NB4 (cell line): Measurements from ENCODE around the gene TBC1D3I.
A peak's percentile ranks its signal among the peaks of the same experiment; 100 is the strongest.
"Not testable (repeated sequence)": the region's sequence is repeated elsewhere in the genome, so short reads cannot be mapped to it uniquely, and the experiment has no call there.

Source experiments
- DNase-seq: peaks from one replicate; pipeline ENCODE4 v3.0.0; 2010; ENCODE audit warnings: low read depth
- H3K4me3 ChIP-seq: one replicate; pipeline ENCODE4 v1.5.1; 2011; ENCODE audit warnings: mild to moderate bottlenecking, low read depth, low read length, moderate library complexity
- MYC ChIP-seq: IDR thresholded peaks from 2 replicates; pipeline ENCODE4 v1.6.1; 2011; ENCODE audit warnings: low read depth, low read length
- POLR2A ChIP-seq: IDR thresholded peaks from 2 replicates; pipeline ENCODE4 v1.6.1; 2011; ENCODE audit warnings: mild to moderate bottlenecking; ENCODE audit not compliant: insufficient read length; ENCODE audit errors: extremely low read depth
- TF ChIP-seq, protein P1 (sequence below): IDR thresholded peaks from 2 replicates; pipeline ENCODE4 v1.6.1; 2011; ENCODE audit warnings: low read depth, low read length
- TF ChIP-seq, protein P2 (sequence below): IDR thresholded peaks from one replicate; pipeline ENCODE4 v1.5.1; 2012; ENCODE audit warnings: low read depth, low read length

Gene TBC1D3I

DNA sequence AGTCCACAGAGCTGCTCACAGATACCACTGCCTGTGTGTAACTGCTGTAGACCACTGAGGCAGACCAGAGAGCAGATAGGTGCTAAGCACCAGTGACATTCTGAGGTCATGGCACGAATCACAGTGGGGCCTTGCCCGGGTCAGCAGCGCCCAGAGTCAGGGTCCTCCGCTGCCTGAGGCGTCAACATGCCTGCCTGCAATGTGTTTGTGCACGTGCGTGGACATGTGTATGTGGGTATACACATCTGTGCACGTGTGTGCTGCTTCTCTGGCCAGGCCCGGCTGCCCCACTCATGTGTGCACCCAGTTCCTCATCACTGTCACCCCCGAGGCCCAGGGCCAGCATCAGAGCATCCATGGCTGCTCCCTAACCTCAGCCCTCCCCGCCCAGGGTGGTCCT is at the start of gene TBC1D3I:
TBC1D3I (minus strand) TSS at position 101 of the 400 bp plus-strand sequence. CDS start 1,585 bp downstream, outside the sequence.
- not testable (repeated sequence) for H3K4me3 ChIP-seq, DNase-seq

DNA sequence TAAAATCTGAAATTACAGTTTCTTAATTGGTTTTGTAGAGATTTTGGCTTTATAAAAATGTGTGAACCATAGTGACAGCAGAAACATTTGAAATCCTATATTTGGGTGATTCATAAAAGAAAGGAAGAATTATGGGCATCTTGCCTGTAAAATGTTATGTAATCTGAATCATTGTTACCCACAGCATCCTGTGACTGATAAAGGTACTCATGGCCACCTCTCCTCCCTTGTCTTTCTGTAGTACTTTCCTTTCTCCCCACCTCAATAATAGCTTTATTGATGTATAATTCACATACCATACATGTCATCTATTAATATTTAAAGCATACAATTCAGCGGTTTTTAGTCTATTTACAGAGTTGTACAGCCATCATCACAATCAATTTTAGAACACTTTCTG is 30.8 kb upstream of the TBC1D3I start:
- not testable (repeated sequence) for H3K4me3 ChIP-seq

DNA sequence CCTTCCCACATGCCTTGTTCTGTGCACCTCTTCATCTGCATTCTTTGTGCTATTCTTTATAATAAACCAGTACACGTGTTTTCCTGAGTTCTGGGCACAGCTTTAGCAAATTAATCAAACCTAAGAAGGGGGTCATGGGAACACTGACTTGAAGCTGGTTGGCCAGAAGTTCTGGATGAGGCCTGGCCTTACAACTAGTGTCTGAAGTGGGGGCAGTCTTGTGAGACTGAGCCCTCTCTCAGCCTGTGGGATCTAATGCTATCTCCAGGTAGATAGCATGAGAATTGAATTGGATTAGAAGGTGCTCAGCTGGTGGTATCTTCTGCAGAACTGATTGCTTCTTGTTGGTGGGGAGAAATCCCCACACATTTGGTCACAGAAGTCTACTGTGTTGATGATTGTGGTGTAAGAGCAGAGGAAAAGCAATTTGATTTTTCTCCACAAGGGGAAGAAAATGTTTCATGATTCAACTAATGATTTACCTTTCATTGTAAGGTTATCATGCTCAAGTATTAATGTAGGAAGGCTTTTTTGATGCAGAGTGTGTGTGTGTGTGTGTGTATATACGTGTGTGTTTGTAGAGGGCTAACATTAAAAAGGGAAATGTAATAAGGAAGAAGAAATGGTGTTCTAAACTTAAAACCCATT is 25.7 kb upstream of the TBC1D3I start:
- DNase-seq, H3K4me3 ChIP-seq: not testable (repeated sequence)

More for the DNA sequence above, 30.8 kb upstream of the TBC1D3I start:
- DNase-seq, result not testable (repeated sequence)

DNA sequence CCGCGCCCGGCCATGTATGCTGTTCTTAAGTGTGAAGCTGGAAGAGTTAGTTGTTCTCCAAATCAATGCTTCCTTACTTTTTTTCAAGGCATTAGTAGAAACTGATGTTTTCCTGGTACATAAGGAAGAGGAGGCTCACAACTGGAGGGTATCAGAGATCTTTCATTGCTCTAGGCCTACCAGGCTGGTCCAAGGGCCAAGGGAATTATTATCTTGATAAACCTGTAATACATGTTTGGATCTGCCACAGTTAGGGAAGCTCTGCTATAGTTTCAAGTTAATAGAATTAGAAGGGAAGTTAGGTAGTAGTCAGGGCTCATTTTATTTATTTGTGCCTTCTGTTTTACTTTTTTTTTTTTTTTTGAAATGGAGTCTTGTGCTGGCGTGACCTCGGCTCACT is 19.8 kb upstream of the TBC1D3I start:
- H3K4me3 ChIP-seq, DNase-seq: not testable (repeated sequence)

DNA sequence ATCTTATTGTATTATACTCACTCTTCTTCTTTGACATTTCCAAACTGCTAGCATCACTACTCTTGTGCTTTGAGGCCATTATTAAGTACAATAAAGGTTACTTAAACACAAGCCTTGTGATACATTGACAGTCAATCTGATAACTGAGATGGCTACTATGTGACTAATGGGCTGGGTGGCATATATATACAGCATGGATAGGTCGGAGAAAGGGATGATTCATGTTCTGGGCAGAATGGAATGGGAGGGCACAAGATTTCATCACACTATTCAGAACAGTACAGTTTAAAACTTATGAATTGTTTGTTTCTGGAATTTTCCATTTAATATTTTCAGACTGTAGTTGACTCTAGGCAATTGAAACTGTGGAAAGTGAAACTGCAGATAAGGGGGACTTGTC is 18.9 kb upstream of the TBC1D3I start:
- not testable (repeated sequence) for DNase-seq, H3K4me3 ChIP-seq

DNA sequence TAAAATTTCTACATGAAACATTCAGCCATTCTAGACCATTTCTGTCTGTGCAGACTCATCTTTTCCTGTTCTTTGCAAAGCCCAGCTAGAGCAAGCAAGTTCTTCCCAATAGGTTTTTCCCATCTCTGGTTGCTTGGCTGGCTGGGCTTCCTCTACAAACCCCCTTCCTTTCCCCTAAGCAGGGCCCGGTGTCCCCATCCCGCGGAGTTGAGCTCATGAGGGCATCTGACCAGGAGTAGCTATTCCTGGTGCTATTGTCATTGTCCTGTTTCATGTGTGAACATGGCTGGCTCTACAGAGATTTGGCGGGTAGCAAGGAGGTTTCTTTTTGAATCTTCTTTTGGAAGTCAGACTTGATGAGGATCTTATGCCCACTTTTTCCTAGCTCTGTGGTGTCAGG is 22.3 kb downstream of the TBC1D3I start:
- not testable (repeated sequence) for DNase-seq, H3K4me3 ChIP-seq

DNA sequence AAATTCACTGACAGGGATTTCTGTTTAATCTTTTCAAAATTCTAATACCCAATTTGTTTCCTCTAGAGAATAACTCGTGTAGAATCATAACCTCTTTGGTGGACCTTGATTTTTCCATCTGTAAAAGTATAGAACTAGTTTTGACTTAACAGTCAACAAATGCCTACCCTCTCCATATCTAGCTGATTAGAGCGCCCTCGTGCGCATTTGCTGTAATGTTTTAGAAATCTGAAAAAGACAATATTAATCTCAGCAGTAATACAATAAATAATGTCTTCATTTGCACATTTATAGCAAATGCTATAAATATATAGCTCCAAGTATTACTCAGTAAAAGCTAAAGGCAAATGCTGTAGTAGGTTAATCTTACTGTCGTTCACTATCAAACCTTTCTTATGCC is 34.7 kb downstream of the TBC1D3I start:
- DNase-seq, H3K4me3 ChIP-seq: not testable (repeated sequence)

DNA sequence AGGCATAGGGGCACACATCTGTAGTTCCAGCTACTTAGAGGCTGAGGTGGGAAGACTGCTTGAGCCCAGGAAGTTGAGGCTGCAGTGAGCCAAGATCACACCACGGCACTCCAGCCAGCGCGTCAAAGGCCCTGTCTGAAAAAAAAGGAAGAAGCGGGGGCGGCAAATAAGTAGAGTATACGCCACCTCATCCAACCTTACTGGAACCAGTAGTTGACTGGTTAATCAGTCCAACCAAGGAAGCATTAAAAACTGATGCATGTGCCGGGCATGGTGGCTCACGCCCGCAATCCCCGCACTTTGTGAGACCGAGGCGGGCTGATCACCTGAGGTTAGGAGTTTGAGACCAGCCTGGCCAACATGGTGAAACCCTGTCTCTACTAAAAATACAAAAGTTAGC is 41.4 kb downstream of the TBC1D3I start:
- H3K4me3 ChIP-seq, result not testable (repeated sequence)
- peak; percentile 20 for DNase-seq

DNA sequence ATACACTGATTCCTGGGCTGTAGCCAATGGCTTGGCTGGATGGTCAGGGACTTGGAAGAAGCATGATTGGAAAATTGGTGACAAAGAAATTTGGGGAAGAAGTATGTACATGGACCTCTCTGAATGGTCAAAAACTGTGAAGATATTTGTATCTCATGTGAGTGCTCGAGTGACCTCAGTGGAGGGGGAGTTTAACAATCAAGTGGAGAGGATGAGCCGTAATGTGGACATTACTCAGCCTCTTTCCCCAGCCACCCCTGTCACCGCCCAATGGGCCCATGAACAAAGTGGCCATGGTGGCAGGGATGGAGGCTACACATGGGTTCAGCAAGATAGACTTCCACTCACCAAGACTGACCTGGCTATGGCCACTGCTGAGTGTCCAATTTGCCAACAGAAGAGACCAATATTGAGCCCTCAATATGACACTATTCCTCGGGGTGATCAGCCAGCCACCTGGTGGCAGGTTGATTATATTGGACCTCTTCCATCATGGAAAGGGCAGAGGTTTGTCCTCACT is 42.7 kb downstream of the TBC1D3I start:
- not testable (repeated sequence) for DNase-seq, H3K4me3 ChIP-seq

DNA sequence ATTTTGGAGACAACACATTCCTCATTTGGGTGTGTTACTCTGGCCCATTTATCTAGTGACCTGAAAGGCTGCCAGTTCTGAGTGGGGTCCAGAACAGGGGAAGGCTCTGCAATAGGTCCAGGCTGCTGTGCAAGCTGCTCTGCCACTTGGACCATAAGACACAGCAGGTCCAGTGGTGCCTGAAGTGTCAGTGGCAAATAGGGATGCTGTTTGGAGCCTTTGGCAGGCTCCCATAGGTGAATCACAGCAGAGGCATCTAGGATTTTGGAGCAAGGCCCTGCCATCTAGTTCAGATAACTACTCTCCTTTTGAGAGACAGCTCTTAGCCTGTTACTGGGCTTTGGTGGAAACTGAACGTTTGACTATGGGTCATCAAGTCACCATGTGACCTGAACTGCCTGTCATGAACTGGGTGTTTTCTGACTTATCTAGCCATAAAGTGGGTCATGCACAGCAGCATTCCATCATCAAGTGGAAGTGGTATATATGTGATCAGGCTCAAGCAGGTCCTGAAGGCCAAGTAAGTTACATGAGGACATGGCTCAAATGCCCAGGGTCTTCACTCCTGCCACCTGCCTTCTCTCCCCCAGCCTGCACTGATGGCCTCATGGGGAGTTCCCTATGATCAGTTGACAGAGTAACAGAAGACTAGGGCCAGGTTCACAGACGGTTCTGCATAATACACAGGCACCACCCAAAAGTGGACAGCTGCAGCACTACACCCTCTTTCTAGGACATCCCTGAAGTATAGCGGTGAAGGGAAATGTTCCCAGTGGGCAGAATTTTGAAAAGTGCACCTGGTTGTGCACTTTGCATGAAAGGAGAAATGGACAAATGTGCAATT is 43.4 kb downstream of the TBC1D3I start:
- H3K4me3 ChIP-seq, DNase-seq: not testable (repeated sequence)

DNA sequence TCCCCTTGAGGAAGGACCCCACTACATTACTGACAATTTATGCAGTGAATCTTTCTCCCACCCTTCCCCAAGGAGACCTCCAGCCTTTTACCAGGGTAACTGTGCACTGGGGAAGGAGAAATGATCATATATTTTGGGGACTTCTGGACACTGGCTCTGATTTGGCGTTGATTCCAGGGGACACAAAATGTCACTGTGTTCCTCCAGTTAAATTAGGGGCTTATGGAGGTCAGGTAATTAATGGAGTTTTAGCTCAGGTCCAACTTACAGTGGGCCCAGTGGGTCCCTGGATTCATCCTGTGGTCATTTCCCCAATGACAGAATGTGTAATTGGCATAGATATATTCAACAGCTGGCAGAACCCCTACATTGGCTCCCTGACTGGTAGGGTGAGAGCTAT is 44.8 kb downstream of the TBC1D3I start:
- DNase-seq, H3K4me3 ChIP-seq: not testable (repeated sequence)

DNA sequence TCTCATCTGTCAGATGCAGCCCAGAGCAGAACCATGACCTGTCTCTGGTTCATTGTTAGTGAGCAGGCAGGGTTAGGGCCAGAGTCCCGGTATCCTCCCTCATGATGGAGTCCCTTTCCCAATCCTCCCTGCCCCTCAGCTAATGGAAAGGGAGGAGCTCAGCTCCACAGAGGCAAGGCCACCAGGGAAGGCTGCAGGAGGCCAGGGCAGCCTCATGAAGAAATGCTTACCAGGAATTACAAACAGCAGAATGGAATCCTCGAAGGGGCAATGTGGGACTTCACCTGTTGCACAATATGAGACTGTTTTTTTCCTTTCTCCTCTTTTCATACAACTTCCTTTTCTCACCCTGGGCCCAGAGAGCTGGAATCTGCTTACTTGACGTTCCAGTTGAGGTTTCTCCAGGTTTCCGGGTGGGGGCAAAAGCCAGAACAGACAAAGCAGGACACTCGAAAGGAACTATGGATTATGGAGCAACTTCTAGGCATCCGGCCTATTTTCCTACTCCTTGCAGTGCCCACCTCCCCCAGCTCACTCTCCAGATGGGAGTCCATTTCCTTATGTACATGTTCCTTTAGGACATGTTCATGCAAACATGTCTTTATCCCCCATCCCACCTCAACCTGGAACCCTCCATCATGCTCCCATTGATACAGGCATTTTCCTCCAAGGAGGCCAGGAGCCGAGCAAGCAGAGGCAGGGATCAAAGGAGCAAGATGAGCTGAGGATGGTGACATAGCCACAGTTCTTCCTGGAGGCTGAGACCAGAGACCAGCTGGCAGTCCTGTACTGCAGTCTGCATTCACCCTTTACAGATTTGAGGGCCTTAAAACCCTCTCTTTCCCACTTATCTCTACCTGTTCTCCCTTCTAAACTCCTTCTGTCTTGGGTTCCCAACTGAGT is 48.7 kb downstream of the TBC1D3I start:
- not testable (repeated sequence) for H3K4me3 ChIP-seq, DNase-seq

DNA sequence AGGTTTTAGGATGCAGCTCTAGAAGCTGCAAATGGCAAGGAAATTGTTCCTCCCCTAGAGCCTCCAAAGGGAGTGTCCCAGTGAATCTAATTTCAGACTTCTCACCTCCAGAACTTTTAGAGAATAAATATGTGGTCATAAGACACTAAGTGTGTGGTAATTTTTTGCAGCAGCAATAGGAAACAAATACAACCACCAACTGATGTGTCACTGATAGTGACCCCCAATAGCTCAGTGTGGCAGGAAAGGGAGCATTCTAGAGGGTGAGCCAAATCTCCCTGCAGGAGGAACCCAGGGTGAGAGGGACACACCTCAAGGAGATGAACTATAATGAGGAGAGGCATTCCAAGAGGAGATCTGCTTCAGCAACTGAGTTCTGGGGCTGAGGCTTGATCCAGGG is 49.5 kb downstream of the TBC1D3I start:
- TF ChIP-seq MYC (no peak), POLR2A (no peak)
- TF ChIP-seq, protein P1, sequence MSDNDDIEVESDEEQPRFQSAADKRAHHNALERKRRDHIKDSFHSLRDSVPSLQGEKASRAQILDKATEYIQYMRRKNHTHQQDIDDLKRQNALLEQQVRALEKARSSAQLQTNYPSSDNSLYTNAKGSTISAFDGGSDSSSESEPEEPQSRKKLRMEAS, result no peak
- TF ChIP-seq, protein P2, sequence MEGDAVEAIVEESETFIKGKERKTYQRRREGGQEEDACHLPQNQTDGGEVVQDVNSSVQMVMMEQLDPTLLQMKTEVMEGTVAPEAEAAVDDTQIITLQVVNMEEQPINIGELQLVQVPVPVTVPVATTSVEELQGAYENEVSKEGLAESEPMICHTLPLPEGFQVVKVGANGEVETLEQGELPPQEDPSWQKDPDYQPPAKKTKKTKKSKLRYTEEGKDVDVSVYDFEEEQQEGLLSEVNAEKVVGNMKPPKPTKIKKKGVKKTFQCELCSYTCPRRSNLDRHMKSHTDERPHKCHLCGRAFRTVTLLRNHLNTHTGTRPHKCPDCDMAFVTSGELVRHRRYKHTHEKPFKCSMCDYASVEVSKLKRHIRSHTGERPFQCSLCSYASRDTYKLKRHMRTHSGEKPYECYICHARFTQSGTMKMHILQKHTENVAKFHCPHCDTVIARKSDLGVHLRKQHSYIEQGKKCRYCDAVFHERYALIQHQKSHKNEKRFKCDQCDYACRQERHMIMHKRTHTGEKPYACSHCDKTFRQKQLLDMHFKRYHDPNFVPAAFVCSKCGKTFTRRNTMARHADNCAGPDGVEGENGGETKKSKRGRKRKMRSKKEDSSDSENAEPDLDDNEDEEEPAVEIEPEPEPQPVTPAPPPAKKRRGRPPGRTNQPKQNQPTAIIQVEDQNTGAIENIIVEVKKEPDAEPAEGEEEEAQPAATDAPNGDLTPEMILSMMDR, result no peak
- no peak overlapping the region for H3K4me3 ChIP-seq
- peak; percentile 46 for DNase-seq
